M059J (cell line): ENCODE measurements around the gene BDNF. TPM values are rescaled to one million over a fixed set of nuclear protein-coding genes. Genes with fewer than 3 reads are reported as not detected.
A peak's percentile ranks its signal among the peaks of the same experiment; 100 is the strongest.
"Not testable (repeated sequence)": the region's sequence is repeated elsewhere in the genome, so short reads cannot be mapped to it uniquely, and the experiment has no call there.

Experiments used
- DNase-seq: peaks from one replicate; pipeline ENCODE4 v3.0.0-alpha.2; 2012; ENCODE audit warnings: low read depth
- total RNA-seq: library from RNA; depleted of rRNA; stranded (reverse); fragments of >200 nt; shearing (Covaris generic); gene quantifications from 2 replicates; pipeline ENCODE4 v1.2.3, GENCODE V29; 2014; rRNA removed

The BDNF gene
- 35.4 and 46.9 TPM in 2 replicates for total RNA-seq

DNA sequence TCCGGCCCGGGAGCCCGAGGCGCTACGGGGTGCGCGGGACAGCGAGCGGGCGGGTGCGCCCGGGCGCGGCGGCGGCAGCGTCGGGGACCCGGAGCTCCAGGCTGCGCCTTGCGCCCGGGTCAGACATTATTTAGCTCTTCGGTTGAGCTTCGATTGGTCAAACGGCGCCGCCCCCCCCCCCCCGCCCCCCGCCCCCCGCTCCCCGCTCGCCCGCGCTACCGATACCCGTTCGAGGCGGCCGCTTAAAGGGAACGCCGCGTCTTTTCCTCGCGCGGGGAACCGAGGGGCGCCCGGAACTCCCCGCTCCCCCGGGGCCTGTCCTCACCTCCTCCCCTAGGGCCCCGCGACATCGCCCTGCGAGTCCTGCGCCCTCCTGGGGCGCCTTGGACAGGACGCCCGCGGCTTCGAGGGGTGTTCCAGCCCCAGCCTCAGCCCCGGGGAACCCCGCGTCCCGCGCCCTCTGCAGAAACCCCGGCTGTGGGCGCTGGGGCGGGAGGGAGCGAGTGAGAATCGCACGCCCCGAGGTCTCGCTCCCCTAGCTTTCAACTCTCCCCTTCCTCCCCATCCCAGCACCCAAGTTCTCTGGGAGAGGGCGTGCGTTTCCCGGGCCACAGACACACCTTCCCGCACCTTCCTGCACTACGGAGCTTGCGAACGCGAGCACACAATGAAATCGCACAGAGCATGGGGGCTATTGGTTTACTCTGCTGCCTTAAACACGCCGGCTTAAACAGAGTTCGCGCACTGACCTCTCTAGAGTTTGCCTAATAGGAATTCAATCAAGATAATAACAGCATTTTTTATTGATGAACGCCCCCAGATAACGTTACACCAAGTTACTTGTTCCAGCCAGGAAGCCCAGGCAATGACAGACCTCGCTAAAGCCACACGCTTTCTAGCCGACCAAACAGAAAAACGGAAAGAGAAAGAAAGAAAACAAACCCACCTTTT lies at the start of gene BDNF:
TSS of gene BDNF (minus strand) at position 105 of the 951 bp plus-strand sequence. CDS start 41,891 bp downstream, outside the sequence.
- peak; percentile 68 for DNase-seq

DNA sequence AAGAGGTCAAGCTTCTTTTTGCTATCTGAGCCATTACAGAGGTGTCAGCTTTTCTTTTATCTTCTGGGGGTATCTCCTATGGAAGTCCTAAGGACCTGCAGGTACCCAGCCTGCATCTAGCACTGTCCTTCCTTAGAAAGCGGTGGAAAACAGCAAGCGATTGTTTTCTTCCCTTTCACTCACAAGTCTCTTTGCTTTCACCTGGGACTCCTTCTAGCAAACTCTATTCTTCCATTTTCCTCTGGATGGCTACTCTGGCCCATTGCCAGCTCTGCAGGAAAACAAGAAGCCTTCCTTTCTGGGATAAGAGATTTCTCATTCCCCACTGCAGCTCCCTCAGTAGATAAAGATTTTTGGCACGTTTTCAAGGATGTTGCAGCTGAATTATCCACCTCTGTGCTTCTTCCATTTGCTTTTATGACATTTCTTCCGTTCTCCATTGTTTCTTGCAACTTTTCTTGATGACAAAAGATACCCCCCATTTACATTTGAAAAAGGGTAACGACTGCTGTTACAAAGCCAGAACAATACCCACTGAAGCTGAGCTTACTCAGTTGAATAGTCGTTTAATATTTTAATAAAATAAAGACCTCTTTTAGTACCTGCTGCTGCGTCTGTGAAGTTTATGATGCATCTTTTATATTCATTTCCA lies 40.2 kb upstream of the BDNF start:
- DNase-seq: no peak

- DNase-seq: no peak
Observed at GRCh38 chr11:27735281-27735680, 35.0 kb upstream of the BDNF start.

DNA sequence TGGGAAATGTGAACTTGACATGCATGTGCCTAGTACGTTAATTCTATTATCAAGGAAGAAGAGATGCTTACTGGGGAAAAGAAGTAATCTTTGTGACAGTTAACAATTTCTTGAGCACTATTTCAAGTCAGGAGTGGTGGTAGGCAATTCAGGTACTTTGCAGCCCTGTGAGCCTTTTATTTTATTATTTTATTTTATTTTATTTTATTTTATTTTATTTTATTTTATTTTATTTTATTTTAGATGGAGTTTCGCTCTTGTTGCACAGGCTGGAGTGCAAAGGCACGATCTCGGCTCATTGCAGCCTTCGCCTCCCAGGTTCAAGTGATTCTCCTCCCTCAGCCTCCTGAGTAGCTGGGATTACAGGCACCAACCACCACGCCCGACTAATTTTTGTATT lies 31.5 kb upstream of the BDNF start:
- not testable (repeated sequence) for DNase-seq

- DNase-seq: no peak
Observed at GRCh38 chr11:27726981-27727380, 26.7 kb upstream of the BDNF start.

- DNase-seq: peak; percentile 59
Observed at GRCh38 chr11:27723687-27724086, 23.4 kb upstream of the BDNF start.

DNA sequence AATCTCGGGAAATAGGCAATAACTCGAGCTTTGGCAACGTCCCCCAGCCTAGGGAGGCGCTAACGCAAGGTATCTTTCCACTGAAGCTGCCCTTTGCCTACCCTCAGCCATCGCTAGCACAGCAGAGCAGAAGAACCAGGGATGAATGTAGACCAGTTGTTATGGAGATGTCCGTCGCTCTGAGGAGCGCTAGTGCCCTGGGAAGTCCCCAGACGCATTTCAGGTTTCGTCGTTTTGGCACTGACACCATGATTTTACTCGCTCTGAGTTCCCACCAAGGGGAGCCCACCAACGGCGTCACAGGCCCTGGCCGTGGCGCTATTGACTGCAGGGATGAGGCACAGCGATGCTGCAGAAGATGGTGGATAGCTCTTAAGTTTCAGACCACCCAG lies 22.7 kb upstream of the BDNF start:
- peak; percentile 59 for DNase-seq

- peak; percentile 82 for DNase-seq
Observed at GRCh38 chr11:27722117-27722952, 22.1 kb upstream of the BDNF start.

GRCh38 chr11:27721264-27722116 lies 21.2 kb upstream of the BDNF start:
- DNase-seq: no peak

DNA sequence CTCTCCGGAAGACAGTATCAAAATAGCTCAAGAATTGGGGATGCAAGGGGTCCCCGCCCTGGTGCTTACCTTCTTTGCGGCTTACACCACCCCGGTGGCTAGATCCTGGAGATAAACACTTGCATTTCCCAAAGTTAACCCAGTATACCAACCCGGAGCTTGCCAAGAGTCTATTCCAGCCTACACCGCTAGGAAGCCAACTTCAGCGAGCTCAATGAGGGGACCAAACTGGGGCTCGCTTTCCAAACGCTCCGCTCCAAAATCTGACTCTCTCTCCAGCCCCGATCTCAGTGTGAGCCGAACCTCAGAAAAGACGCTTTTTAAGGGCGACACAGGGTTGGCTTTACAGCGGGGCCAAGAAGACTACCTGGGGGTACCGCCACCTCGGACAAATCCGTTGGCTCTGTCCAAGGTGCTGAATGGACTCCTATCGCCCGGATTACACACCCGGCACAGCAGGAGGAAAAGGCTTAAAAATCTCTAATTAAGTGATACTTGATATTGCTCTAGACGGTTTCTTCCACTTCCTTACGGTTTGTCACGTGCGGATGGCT lies 20.1 kb upstream of the BDNF start:
- DNase-seq: peak; percentile 74

DNA sequence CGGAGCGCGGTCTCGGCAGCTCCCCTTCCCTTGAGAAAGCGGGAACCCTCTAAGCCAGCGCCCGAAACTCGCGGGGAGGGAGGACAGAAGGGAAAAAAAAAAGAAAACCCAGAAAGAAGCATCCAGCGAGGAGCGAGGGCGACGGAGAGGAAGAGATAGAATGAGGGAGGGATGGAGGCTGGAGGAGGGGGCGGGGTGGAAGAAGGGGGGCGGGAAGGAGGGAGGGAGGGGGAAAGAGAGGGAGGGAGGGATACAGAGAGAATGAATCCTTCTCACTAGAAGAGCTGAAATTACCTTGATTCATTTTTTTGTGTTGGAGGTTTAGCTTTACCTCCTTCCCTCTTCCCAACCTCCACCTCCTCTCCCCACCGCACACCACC lies 19.3 kb upstream of the BDNF start:
- no peak for DNase-seq

DNA sequence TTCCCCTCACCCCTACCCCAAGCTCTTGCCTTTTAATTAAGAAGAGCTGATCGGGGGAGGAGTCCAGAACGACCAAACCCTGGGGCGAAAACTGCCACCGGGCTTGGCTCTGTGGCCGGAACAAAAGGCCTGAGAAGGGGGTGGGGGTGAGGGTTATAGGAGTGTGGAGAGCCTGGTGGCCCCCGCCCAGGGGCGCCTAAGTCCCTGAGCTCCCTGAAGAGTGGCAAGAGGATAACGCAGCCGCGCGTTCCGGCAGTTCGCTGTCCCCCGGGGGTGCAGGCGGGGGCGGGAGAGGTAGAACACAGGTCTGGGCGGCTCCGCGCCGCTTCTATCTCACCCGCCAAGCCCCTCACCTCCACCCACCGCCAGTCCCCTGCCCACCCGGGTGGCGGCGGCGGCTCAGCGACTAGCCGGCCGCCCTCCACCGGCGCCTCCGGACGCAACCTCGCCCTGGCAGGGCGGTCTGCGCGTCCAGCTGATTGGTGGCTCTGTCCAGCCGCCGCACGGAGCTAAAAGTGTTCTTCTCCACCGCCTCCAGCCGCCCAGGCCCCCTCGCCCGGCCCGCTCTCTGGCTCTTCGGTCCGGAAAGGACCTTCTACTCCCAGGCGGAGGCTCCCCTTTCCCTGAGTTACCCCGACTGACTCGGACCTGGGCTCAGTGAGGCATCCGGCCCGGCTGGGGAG lies 18.7 kb upstream of the BDNF start:
- peak; percentile 85 for DNase-seq

- DNase-seq: peak; percentile 91
Observed at GRCh38 chr11:27718346-27718862, 18.1 kb upstream of the BDNF start.

DNA sequence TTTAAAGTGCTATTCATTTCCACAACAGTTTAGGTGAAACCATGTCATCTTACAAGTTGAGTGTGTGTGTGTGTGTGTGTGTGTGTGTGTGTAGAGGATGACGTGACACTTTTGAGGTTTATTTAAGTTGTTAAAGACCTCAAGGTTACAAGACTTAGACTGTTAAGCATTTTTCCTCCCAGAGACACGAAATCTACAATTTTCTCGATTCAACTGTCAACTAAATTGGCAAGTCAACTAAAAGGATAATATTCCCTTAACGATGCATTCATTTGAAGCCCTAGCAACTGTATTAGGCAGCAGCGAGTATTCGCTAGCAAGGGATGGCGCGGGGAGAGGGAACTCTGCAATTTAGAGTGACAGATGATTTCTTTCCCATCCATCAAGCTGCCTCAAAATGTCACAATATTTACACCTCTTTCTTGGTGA lies 17.6 kb upstream of the BDNF start:
- DNase-seq: no peak

GRCh38 chr11:27717377-27717776 lies 17.1 kb upstream of the BDNF start:
- DNase-seq: peak; percentile 55

DNA sequence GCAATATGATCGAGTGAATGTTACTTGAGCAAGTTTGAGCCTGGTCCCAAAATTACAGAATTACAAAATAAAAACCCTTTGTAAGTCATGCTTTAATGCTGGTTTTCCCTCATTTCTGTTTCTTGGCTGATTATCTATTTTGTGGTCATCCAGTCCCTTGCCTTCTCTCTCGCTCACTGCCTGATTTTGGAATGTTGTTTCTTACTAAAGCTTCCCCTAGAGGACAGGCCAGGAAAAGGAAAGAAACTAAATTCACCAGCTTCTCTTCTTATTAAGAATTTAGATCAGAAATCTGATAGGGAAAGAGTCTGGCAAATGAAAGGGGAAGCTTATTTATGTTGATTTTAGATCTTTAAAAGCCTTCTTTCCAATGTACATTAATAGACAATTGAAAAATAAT lies 16.6 kb upstream of the BDNF start:
- peak; percentile 75 for DNase-seq

DNA sequence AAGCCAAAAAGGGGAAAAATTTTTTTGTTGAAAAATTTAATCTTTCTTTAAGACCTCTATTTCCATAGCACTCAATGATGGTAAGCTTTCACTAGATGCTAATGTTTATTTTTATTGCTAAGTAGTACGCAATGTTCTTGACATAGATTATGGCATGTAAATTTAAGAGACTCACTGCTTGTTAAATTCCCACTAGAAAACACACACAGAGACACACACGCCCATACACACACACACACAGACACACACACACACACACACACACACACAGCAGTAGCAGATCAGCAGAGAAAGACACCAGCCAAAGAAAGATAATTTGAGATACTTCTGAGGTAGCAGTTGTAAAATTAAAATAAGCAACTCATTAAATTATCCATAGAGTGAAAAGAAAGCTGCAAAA lies 16.0 kb upstream of the BDNF start:
- no peak for DNase-seq

DNA sequence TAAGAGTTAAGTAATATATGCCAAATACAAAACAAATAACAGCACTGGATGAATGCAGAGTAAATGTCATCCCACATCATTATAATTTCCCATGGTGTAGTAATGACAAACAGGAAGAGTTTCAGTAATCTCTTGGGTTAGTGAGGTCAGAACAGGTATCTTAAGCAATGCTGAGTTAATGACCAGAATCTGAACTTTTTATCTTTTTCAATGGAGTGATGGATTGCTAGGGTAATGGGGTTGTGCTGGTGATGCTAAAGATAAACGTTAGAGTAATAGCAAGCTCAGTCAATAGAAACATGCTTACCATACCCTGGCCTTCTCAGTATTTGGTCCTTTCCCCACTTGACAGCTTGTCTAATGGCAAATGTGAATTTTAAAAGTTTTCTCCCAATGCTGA lies 11.5 kb upstream of the BDNF start:
- DNase-seq: no peak

- no peak for DNase-seq
Observed at GRCh38 chr11:27710536-27710935, 10.3 kb upstream of the BDNF start.

GRCh38 chr11:27707676-27708075 lies 7.4 kb upstream of the BDNF start:
- no peak for DNase-seq
